ACC112 (cell line): Measurements from ENCODE around the gene ROCK1.

Experiments
- H2AFZ ChIP-seq: fragments of 200-600 bp; sonication (generic); one replicate; pipeline ENCODE4 v1.6.0; 2017; ENCODE audit warnings: antibody characterized with exemption, low read length; ENCODE audit not compliant: unreplicated experiment
- H3K27ac ChIP-seq: fragments of 200-600 bp; sonication (generic); 2 replicates; pipeline ENCODE4 v1.5.1; 2014; ENCODE audit warnings: low read depth, mild to moderate bottlenecking, antibody characterized with exemption, low read length, moderate library complexity
- H3K27me3 ChIP-seq: fragments of 200-600 bp; sonication (generic); 2 replicates; pipeline ENCODE4 v1.6.1; 2014; ENCODE audit warnings: mild to moderate bottlenecking, antibody characterized with exemption, low read length, moderate library complexity, mixed read lengths; ENCODE audit not compliant: insufficient read depth
- H3K36me3 ChIP-seq: fragments of 200-600 bp; sonication (generic); 2 replicates; pipeline ENCODE4 v1.6.1; 2016; ENCODE audit warnings: mild to moderate bottlenecking, antibody characterized with exemption, low read length, moderate library complexity, mixed read lengths; ENCODE audit not compliant: insufficient read depth
- H3K4me1 ChIP-seq: fragments of 200-600 bp; sonication (generic); one replicate; pipeline ENCODE4 v1.6.1; 2016; ENCODE audit warnings: low read length, mixed read lengths; ENCODE audit not compliant: insufficient read depth, unreplicated experiment, control insufficient read depth
- H3K4me3 ChIP-seq: fragments of 200-600 bp; sonication (generic); 2 replicates; pipeline ENCODE4 v1.5.1; 2014; ENCODE audit warnings: mild to moderate bottlenecking, low read depth, low read length
- H3K79me2 ChIP-seq: fragments of 200-600 bp; sonication (generic); one replicate; pipeline ENCODE4 v1.6.0; 2016; ENCODE audit warnings: low read length; ENCODE audit not compliant: control insufficient read depth, unreplicated experiment, insufficient read depth

Gene ROCK1

DNA sequence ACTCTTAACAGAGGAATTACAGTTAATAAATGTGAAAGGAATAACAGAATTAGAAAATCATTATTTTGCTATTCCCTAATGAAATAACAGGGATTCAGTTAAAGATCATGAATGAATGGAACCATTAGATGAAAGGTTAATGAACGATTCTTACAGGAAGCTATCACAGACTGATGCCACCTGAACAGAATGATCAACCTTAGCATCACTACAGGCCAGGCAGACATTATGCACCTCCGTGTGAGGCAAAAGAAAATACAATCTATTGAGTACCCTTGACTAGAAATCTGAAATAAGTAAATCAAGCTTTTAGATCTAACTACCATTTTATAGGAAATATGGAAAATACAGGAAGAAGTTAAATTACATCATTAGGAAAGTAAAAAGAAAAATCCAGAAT is 10.4 kb downstream of the ROCK1 start:
- Histone ChIP-seq H2AFZ (no peak overlapping the region), H3K79me2 (peaks cover 96% of the 10 kb centered on the region), H3K4me1 (peaks cover 18% of the 10 kb centered on the region), H3K36me3 (no peaks in the 10 kb centered on the region), H3K27me3 (no peaks in the 10 kb centered on the region), H3K4me3 (no peak overlapping the region), H3K27ac (no peak overlapping the region)

DNA sequence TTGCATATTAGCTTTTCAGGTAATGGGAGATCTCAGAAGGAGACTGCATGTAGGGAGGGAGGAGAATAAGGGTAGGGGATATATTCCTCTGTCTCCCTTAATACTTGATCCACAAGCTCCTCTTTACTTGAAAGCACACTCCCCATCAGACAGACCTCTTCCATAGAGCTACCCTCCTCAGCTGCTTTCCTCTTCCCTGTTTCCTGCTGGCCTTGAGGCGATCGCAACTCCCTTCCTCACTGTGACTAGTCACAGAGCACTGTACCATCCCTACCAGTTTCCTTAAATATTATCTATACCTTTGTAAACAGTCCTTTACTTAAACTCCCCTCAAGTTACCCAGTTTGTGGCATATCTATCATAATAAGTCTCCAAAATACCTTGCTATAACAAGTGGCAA is 10.9 kb downstream of the ROCK1 start:
- peaks cover 95% of the 10 kb centered on the region for H3K79me2 ChIP-seq
- peaks cover 14% of the 10 kb centered on the region for H3K4me1 ChIP-seq
- no peaks in the 10 kb centered on the region for H3K27me3 ChIP-seq
- H3K27ac ChIP-seq, result no peak overlapping the region
- no peak overlapping the region for H2AFZ ChIP-seq
- no peak overlapping the region for H3K4me3 ChIP-seq
- H3K36me3 ChIP-seq, result no peaks in the 10 kb centered on the region

DNA sequence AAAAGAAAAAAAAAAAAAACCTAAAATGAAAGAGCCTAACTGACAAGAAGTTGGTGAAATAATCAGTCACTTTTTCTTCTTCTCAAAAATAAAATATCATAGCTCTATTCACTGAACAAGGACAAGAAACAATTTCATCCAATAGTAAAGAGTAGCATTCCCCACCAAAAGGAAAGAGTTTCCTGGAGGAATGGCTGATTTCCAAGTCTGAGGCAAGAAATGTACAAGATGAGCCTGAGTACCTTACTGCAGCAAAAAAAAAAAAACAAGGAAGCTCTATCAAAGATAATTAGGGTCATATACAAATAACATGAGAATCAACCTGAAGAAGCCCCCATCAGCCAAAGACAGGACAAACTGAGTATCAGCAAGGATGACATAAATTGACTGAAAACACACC is 11.5 kb downstream of the ROCK1 start:
- H3K79me2 ChIP-seq, result peaks cover 94% of the 10 kb centered on the region
- peaks cover 14% of the 10 kb centered on the region for H3K4me1 ChIP-seq
- no peak overlapping the region for H3K27ac ChIP-seq
- no peaks in the 10 kb centered on the region for H3K27me3 ChIP-seq
- 0 out of 2 replicates have a peak, but pooled peaks cover 2% of the 10 kb centered on the region for H3K36me3 ChIP-seq
- H3K4me3 ChIP-seq, result no peak overlapping the region
- H2AFZ ChIP-seq, result no peak overlapping the region

DNA sequence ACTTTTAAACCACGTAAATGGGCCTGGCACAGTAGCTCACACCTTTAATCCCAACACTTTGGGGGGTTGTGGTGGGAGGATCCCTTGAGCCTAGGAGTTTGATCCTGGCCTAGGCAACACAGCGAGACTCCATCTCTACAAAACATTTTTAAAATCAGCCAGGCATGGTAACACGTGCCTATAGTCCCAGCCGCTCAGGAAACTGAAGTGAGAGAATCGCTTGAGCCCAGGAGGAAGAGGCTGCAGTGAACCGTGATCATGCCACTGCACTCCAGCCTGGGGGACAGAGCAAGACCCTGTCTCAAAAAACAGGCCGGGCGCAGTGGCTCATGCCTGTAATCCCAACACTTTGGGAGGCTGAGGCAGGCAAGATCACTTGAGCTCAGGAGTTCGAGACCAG is 12.2 kb downstream of the ROCK1 start:
- H3K79me2 ChIP-seq, result peaks cover 94% of the 10 kb centered on the region
- H3K4me1 ChIP-seq, result peaks cover 14% of the 10 kb centered on the region
- no peak overlapping the region for H3K4me3 ChIP-seq
- no peak overlapping the region for H2AFZ ChIP-seq
- H3K36me3 ChIP-seq, result 0 out of 2 replicates have a peak, but pooled peaks cover 3% of the 10 kb centered on the region
- H3K27me3 ChIP-seq, result no peaks in the 10 kb centered on the region
- no peak overlapping the region for H3K27ac ChIP-seq

DNA sequence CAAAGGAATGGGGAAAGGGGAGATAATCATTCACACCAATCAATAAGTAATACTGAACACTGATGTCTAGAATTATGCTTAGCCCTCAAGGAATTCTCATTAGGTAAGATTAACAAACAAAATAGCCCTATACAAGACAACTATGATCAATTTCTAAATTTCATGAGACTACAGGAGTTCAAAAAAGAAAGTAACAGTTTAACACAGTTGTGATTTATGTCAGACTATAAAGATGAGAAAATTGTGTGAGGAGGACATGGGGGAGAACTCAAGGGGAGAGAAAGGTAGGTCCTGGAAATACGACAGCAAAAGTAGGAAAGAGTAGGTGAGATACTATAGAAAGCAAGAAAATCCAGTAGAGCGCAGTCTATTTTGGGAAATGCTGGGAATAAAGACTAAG is 14.9 kb downstream of the ROCK1 start:
- H3K79me2 ChIP-seq, result peaks cover 95% of the 10 kb centered on the region
- no peak overlapping the region for H3K27ac ChIP-seq
- H3K4me1 ChIP-seq, result peaks cover 14% of the 10 kb centered on the region
- no peaks in the 10 kb centered on the region for H3K27me3 ChIP-seq
- no peak overlapping the region for H2AFZ ChIP-seq
- H3K36me3 ChIP-seq, result peaks cover 7% of the 10 kb centered on the region; the same call in 1 of the 2 replicates
- H3K4me3 ChIP-seq, result no peak overlapping the region

DNA sequence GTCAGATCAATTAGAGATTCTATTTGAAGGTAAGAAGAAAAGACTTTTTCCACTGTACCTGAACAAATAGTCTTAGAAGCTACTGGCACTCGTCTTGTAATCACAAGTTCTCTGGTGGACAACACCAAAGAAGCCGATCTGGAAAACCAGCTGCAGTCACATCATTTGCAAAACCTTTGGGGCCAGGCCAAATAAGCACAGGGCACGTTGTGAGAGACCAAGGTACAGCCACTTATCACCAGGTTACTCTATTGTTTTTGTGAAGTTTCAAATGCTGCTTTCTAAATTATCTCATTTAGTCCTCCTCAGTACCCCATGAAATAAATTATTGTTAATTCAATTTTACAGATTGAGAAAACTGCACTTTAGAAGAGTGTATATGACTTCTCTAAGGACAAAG is 18.5 kb downstream of the ROCK1 start:
- no peak overlapping the region for H2AFZ ChIP-seq
- H3K27ac ChIP-seq, result no peak overlapping the region
- H3K79me2 ChIP-seq, result peaks cover 92% of the 10 kb centered on the region
- H3K4me1 ChIP-seq, result no peaks in the 10 kb centered on the region
- H3K27me3 ChIP-seq, result no peaks in the 10 kb centered on the region
- no peak overlapping the region for H3K4me3 ChIP-seq
- peaks cover 9% of the 10 kb centered on the region; the same call in 1 of the 2 replicates for H3K36me3 ChIP-seq

DNA sequence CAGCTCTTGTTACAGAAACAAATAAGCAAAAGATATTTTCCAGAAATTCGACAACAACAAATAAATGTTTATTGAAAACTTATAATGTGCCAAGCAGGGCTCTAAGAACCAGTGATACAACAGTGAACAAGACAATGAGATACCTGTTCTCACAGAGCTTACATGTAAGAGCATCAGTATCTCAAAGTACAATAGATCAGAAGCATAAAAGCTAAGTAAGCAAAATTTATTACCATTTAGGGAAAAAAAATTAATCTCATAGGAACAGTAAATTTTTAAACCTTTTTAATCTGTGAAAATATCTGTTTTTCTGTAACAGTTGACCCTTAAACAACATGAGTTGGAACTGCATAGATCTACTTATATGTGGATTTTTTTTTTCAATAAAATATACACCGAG is 20.9 kb downstream of the ROCK1 start:
- Histone ChIP-seq H3K27me3 (no peaks in the 10 kb centered on the region), H3K27ac (no peak overlapping the region), H3K4me3 (no peak overlapping the region), H3K79me2 (peaks cover 93% of the 10 kb centered on the region), H2AFZ (no peak overlapping the region), H3K36me3 (peaks cover 9% of the 10 kb centered on the region; the same call in 1 of the 2 replicates), H3K4me1 (peaks cover 2% of the 10 kb centered on the region)

DNA sequence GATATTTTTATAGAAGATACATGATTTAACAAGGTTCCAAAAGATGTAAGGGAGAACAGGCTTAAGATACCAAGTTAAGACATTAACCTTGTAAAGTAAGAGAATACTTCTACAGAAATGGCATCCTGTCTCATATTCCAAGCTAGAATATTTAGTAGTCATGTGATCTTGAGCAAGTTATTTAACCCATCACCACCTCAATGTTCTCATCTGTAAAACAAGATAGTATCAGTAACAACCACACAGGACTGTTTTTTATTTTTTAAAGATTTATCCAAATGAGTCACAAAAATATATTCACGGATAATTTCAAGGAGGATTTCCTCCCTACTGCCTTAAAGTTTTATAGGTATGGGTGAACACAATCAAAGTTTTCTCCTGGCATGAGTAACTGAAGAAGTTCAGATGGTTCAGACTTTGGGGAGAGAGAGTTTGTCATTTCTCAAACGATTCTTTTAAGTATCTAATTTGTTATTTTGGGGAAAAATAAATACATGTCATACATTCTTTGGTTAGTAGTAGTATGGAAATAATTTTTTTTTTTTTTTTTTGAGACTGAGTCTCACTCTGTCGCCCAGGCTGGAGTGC is 25.9 kb downstream of the ROCK1 start:
- Histone ChIP-seq H3K27ac (peak overlapping the region; percentile 49), H3K36me3 (peaks cover 3% of the 10 kb centered on the region; the same call in 1 of the 2 replicates), H3K4me1 (peaks cover 14% of the 10 kb centered on the region), H3K27me3 (no peaks in the 10 kb centered on the region), H3K4me3 (no peak overlapping the region), H2AFZ (no peak overlapping the region), H3K79me2 (peaks cover 98% of the 10 kb centered on the region)

DNA sequence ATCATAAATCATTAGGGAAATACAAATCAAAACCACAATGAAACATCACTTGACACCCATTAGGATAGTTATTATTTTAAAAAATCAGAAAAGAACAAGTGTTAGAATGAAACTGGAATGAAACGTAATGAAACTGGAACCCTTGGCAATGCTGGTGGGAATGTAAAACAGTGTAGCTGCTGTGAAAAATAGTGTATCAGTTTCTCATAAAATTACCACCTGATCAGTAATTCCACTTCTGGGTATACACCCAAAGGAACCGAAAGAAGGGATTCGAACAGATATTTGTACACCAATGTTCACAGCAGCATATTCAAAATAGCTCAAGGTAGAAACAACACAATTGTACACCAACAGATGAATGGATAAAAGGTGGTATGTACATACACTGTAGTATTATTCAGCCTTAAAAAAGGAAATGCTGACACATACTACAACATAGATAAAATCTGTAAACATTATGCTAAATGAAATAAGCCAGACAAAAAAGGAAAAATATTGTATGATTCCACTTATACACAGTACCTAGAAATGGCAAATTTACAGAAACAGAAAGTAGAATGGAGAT is 27.0 kb downstream of the ROCK1 start:
- no peak overlapping the region for H2AFZ ChIP-seq
- H3K79me2 ChIP-seq, result peaks cover 98% of the 10 kb centered on the region
- H3K27ac ChIP-seq, result no peak overlapping the region
- no peak overlapping the region for H3K4me3 ChIP-seq
- peaks cover 5% of the 10 kb centered on the region; the same call in 1 of the 2 replicates for H3K36me3 ChIP-seq
- H3K27me3 ChIP-seq, result no peaks in the 10 kb centered on the region
- H3K4me1 ChIP-seq, result peaks cover 14% of the 10 kb centered on the region

DNA sequence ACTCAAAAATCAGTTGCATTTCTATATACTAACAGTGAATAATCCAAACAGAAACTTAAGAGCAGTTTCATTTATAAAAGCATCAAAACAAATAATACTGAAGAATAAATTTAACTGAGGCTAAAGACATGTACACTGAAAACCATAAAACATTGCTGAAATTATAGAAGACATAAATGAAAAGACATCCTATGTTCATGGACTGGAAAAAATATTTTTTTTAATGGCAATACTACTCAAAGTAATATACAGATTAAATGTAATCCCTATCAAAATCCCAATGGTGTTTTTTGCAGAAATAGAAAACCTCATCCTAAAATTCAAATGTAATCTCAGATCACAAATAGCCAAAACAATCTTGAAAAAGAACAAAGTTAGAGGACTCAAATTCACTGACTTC is 28.6 kb downstream of the ROCK1 start:
- peaks cover 3% of the 10 kb centered on the region; the same call in 1 of the 2 replicates for H3K36me3 ChIP-seq
- H3K4me1 ChIP-seq, result peaks cover 14% of the 10 kb centered on the region
- H2AFZ ChIP-seq, result no peak overlapping the region
- no peaks in the 10 kb centered on the region for H3K27me3 ChIP-seq
- no peak overlapping the region for H3K4me3 ChIP-seq
- no peak overlapping the region for H3K27ac ChIP-seq
- peaks cover 99% of the 10 kb centered on the region for H3K79me2 ChIP-seq

DNA sequence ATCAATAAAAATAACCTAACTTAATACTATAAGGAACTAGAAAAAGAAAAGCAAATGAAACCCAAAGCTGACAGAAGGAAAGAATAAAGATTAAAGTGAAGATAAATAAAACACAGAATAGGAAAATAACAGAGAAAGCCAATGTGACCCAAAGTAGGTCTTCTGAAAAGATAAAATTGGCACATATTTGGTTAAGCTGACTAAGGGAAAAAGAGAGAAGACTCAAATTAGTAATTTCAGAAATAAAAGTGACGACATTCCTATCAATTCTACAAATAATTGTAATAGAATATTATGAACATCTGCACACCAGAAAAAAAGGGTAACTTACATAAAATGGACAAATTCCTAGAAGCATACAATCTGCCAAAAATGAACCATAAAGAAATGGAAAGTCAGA is 30.2 kb downstream of the ROCK1 start:
- no peak overlapping the region for H2AFZ ChIP-seq
- no peak overlapping the region for H3K4me3 ChIP-seq
- no peaks in the 10 kb centered on the region for H3K27me3 ChIP-seq
- H3K79me2 ChIP-seq, result peaks cover 97% of the 10 kb centered on the region
- H3K27ac ChIP-seq, result no peak overlapping the region
- H3K36me3 ChIP-seq, result peaks cover 3% of the 10 kb centered on the region; the same call in 1 of the 2 replicates
- H3K4me1 ChIP-seq, result peaks cover 14% of the 10 kb centered on the region
